GM12878 (cell line): ENCODE data around the gene FREM2. TPM values are rescaled to one million over a fixed set of nuclear protein-coding genes. Genes with fewer than 3 reads are reported as not detected.

Source experiments
- ATAC-seq: fragments of 200-7000 bp; cut with Tn5 transposase; 3 replicates; pipeline ENCODE4 v1.9.1; 2020; ENCODE audit warnings: mild to moderate bottlenecking, moderate library complexity
- BruUV-seq: library from RNA; stranded (reverse); fragments of 400-500 nt; replicated peaks from 2 replicates; lab custom pipeline; 2021; lab: Mats Ljungman, UMichigan
- CTCF ChIA-PET: fragments of 300-600 bp; sonication (Branson Sonifier 250); formaldehyde crosslinking; extraction: SDS; loops from one replicate; lab custom pipeline; 2021; ENCODE audit warnings: inconsistent platforms; lab: Yijun Ruan, JAX
- POLR2A ChIA-PET: fragments of 350-600 bp; formaldehyde crosslinking; extraction: SDS; loops from one replicate; lab custom pipeline; 2021; ENCODE audit warnings: inconsistent platforms; lab: Charles Lee
- RAD21 ChIA-PET: fragments of 300-600 bp; sonication (Branson Sonifier 250); formaldehyde crosslinking; loops from one replicate; lab custom pipeline; 2023; ENCODE audit warnings: antibody characterized with exemption; ENCODE audit not compliant: unreplicated experiment; lab: Charles Lee
- SMC1A ChIA-PET: fragments of 300-600 bp; sonication (Branson Sonifier 250); formaldehyde crosslinking; loops from one replicate; lab custom pipeline; 2023; ENCODE audit not compliant: unreplicated experiment, uncharacterized antibody; lab: Charles Lee
- DNase-seq: peaks from one replicate; pipeline ENCODE4 v3.0.0-alpha.2; 2011; ENCODE audit warnings: low read depth, low spot score
- FAIRE-seq: peaks from 3 replicates; lab custom pipeline; 2011; peaks lifted over from hg19 to GRCh38; lab: Jason Lieb, UNC
- H2AFZ ChIP-seq: 2 replicates; pipeline ENCODE4 v1.6.0; 2011; ENCODE audit warnings: low read depth, low read length, control low read depth; ENCODE audit not compliant: control insufficient read depth
- H3K27ac ChIP-seq: 2 replicates; pipeline ENCODE4 v1.5.1; 2011; ENCODE audit warnings: control low read depth; ENCODE audit not compliant: control insufficient read depth, insufficient read depth
- H3K27me3 ChIP-seq, 2 experiments: replicated peaks in 1 of 2; 2 replicates each; pipeline versions ENCODE4 v1.6.0 to v1.6.1; 2011; ENCODE audit warnings: low read length in 1 of 2; ENCODE audit not compliant: control insufficient read depth in 2 of 2, insufficient read depth in 2 of 2
- H3K36me3 ChIP-seq, 2 experiments: 2 replicates each; pipeline ENCODE4 v1.5.1; 2011; ENCODE audit warnings: low read length in 1 of 2; ENCODE audit not compliant: control insufficient read depth in 2 of 2, insufficient read depth in 2 of 2
- H3K4me1 ChIP-seq: 2 replicates; pipeline ENCODE4 v1.6.1; 2011; ENCODE audit warnings: mild to moderate bottlenecking, low read length, moderate library complexity, mixed read lengths; ENCODE audit not compliant: control insufficient read depth, insufficient read depth
- H3K4me2 ChIP-seq: 2 replicates; pipeline ENCODE4 v1.6.0; 2011; ENCODE audit warnings: control low read depth; ENCODE audit not compliant: control insufficient read depth, insufficient read depth
- H3K4me3 ChIP-seq: fragments of 200-600 bp; sonication (generic); 2 replicates; pipeline ENCODE4 v1.5.1; 2016
- H3K79me2 ChIP-seq: 2 replicates; pipeline ENCODE4 v1.6.0; 2011; ENCODE audit warnings: low read length; ENCODE audit not compliant: control insufficient read depth, insufficient read depth
- H3K9ac ChIP-seq: 2 replicates; pipeline ENCODE4 v1.8.0; 2011; ENCODE audit warnings: low read length, control low read depth, mixed read lengths; ENCODE audit not compliant: control insufficient read depth, insufficient read depth
- H3K9me3 ChIP-seq: replicated peaks from 3 replicates; pipeline ENCODE4 v1.5.1; 2011; ENCODE audit warnings: mild to moderate bottlenecking, low read length; ENCODE audit not compliant: control insufficient read depth, insufficient read depth
- H4K20me1 ChIP-seq: 2 replicates; pipeline ENCODE4 v1.6.0; 2011; ENCODE audit not compliant: control insufficient read depth, insufficient read depth
- ASH2L ChIP-seq: fragments of 300-600, 200-600 bp; sonication (generic); IDR thresholded peaks from 2 replicates; pipeline ENCODE4 v1.6.1; 2017; ENCODE audit warnings: low read depth, mild to moderate bottlenecking, borderline replicate concordance
- BRCA1 ChIP-seq: IDR thresholded peaks from 2 replicates; pipeline ENCODE4 v1.6.1; 2011; ENCODE audit warnings: low read depth, low read length, improper control_type of control experiment
- CEBPB ChIP-seq, 2 experiments: fragments of 150-350 bp in 1 of 2; IDR thresholded peaks; 2 replicates each; pipeline ENCODE4 v1.6.1; 2012 to 2014; ENCODE audit warnings: low read depth in 2 of 2, low read length in 2 of 2, borderline replicate concordance in 1 of 2, inconsistent platforms in 1 of 2
- IKZF1 ChIP-seq: fragments of 450-650 bp; conservative IDR thresholded peaks from 2 replicates; pipeline ENCODE4 v1.6.1; 2017; ENCODE audit warnings: antibody characterized with exemption, mild to moderate bottlenecking
- SIN3A ChIP-seq: IDR thresholded peaks from 2 replicates; pipeline ENCODE4 v1.6.1; 2012; ENCODE audit warnings: low read depth, low read length, improper control_type of control experiment
- WGBS: methylation state at CpG from one replicate; pipeline ENCODE4 v1.1.6; 2016; ENCODE audit warnings: low lambda C conversion rate; ENCODE audit not compliant: insufficient replicate concordance, insufficient coverage; ENCODE audit errors: missing lambda C conversion rate; 5-methylcytosine and 5-hydroxymethylcytosine counted together
- in situ Hi-C: fragments of 300-500 bp; cut with MboI; formaldehyde crosslinking; loops from 9 replicates; pipeline ENCODE4 v1.14.3; 2018; ENCODE audit warnings: mixed read lengths
- intact Hi-C: fragments of 100-400 bp; cut with micrococcal nuclease; formaldehyde crosslinking; loops from one replicate; pipeline ENCODE4 v1.14.2; 2022; ENCODE audit not compliant: unreplicated experiment
- polyA plus RNA-seq, 11 experiments: library from polyadenylated mRNA; depleted of rRNA in 4 of 11; unstranded in 6 of 11; stranded (reverse) in 5 of 11; fragments of >200 nt; fragmentation: Nextera tagmentation in 4 of 11; fragmentation: Illumina TruSeq in 1 of 11; extraction: Ambion mirVana in 4 of 11; extraction: Trizol in 1 of 11; gene quantifications; 1 replicate in 1 of 11; 2 replicates in 10 of 11; pipeline versions ENCODE4 v1.2.1 to v1.2.3, GENCODE V29; 2011 to 2016; ENCODE audit warnings: inconsistent platforms in 2 of 11, missing spikeins in 2 of 11, low read depth in 1 of 11
- total RNA-seq, 4 experiments: library from RNA; depleted of rRNA in 3 of 4; stranded (reverse); fragments of >200 nt in 3 of 4; fragmentation: Illumina TruSeq in 1 of 4; extraction: Trizol in 1 of 4; gene quantifications; 2 replicates each; pipeline versions ENCODE4 v1.2.1 to v1.2.3, GENCODE V29; 2013 to 2021
- TF ChIP-seq, protein P1 (sequence below): fragments of 450-650 bp; IDR thresholded peaks from 2 replicates; pipeline ENCODE4 v1.6.1; 2014; ENCODE audit warnings: mild to moderate bottlenecking
- TF ChIP-seq, protein P2 (sequence below): IDR thresholded peaks from 2 replicates; pipeline ENCODE4 v1.6.1; 2012; ENCODE audit warnings: low read depth, low read length, improper control_type of control experiment

FREM2 gene
- total and polyA plus RNA-seq, 10 of the 15 experiments (the other 5 are each of a cell fraction or from before 2014, with no cell fraction given): 0.02 to 0.12 (median 0.05) TPM; not detected in 2

DNA sequence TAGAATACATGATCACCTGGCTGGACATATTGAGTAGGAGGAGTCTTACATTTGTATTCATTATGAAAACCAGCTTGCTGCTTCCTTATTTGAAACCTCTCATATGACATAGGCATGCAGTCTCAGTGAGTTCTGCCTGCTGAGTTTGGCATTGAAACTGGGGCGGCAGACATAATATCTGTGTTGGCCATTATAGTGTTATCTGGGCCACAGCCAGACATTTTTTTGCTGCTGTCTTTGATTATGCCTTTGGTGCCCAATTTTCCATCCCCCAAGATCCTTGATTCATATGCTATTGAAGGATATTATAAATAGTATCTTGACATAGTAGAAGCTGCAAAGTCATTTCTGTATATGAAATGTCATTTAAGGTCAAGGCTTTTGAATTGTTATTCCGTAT lies 15.8 kb downstream of the FREM2 start:
- POLR2A ChIA-PET: no interaction called here
- Histone ChIP-seq H3K27me3 (no peaks in the 10 kb centered on the region), H3K9me3 (no peaks in the 10 kb centered on the region), H3K79me2 (no peaks in the 10 kb centered on the region), H2AFZ (no peak overlapping the region), H4K20me1 (no peaks in the 10 kb centered on the region), H3K27ac (no peak overlapping the region)
- FAIRE-seq: no peak
- no peak for DNase-seq
- in situ Hi-C loops (no loop called here), intact Hi-C loops (no loop called here)
- RAD21 ChIA-PET: no interaction called here
- BruUV-seq: no TSS peak
- 75% methylated on average over 2 of the region's 2 CpGs for WGBS
- CTCF ChIA-PET: no interaction called here
- TF ChIP-seq, protein P1, sequence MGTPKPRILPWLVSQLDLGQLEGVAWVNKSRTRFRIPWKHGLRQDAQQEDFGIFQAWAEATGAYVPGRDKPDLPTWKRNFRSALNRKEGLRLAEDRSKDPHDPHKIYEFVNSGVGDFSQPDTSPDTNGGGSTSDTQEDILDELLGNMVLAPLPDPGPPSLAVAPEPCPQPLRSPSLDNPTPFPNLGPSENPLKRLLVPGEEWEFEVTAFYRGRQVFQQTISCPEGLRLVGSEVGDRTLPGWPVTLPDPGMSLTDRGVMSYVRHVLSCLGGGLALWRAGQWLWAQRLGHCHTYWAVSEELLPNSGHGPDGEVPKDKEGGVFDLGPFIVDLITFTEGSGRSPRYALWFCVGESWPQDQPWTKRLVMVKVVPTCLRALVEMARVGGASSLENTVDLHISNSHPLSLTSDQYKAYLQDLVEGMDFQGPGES: no peak
- no peak for TF ChIP-seq ASH2L
- TF ChIP-seq CEBPB (IDR thresholded peaks at IDR 0.05; ENCODE audit: borderline replicate concordance in 1 of 2, low read depth in 2 of 2, low read length in 2 of 2): no peak
- TF ChIP-seq BRCA1: no peak
- TF ChIP-seq IKZF1: no peak
- TF ChIP-seq, protein P2, sequence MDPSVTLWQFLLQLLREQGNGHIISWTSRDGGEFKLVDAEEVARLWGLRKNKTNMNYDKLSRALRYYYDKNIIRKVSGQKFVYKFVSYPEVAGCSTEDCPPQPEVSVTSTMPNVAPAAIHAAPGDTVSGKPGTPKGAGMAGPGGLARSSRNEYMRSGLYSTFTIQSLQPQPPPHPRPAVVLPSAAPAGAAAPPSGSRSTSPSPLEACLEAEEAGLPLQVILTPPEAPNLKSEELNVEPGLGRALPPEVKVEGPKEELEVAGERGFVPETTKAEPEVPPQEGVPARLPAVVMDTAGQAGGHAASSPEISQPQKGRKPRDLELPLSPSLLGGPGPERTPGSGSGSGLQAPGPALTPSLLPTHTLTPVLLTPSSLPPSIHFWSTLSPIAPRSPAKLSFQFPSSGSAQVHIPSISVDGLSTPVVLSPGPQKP: no peak
- no peak for TF ChIP-seq SIN3A
- TF ChIP-seq, all 136 proteins: peak for 0
- Histone ChIP-seq H3K4me3 (no peak overlapping the region), H3K4me1 (no peaks in the 10 kb centered on the region), H3K9ac (no peak overlapping the region), H3K36me3 (no peaks in the 10 kb centered on the region), H3K4me2 (no peak overlapping the region)
- ATAC-seq: no peak; the same call in 2 of the 3 replicates
- SMC1A ChIA-PET: no interaction called here
